Measurements from ENCODE around the gene COL27A1. TPM values are rescaled to one million over a fixed set of nuclear protein-coding genes. Genes with fewer than 3 reads are reported as not detected.

The COL27A1 gene
- total RNA-seq, 1 donor from 2014 or later, result 8.9 TPM

DNA sequence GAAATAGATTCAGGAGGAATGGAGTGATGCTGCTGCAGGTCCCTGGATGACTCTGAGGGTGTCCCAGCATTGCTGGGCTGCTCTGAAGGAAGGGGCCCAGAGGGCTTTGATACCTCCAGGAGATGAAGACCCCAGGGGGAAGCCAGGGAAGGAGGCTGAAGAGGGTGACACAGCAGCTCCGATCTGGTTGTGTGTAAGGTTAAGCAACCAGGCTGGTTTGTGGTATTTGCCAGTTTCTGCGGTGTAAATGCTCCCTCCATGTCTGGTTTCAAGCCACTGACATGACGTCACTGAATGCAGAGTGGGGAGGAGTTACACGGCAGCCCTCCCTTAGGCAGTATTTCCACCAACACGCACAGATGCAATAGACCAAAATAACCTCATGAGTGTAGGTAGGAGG lies 127.6 kb downstream of the COL27A1 start:
- H3K9me3 ChIP-seq (ENCODE audit: control insufficient read depth in 3 of 3, low read length in 3 of 3), result no peaks in the 10 kb centered on the region
- H3K27me3 ChIP-seq (ENCODE audit: control insufficient read depth in 3 of 3, insufficient read depth in 3 of 3, low read length in 3 of 3), result peaks cover 0 to 3% (median 0%) of the 10 kb centered on the region in 3 donors
- H3K9ac ChIP-seq (ENCODE audit: low read depth in 1 of 3, low read length in 3 of 3), result no peak overlapping the region
- H3K4me3 ChIP-seq (ENCODE audit: low read length in 3 of 3), result no peak overlapping the region
- no peaks in the 10 kb centered on the region for H3K36me3 ChIP-seq (ENCODE audit: control insufficient read depth in 3 of 3, insufficient read depth in 3 of 3, low read length in 3 of 3)
- peaks cover 0 to 5% (median 4%) of the 10 kb centered on the region in 3 donors for H3K4me1 ChIP-seq (ENCODE audit: control insufficient read depth in 3 of 3, insufficient read depth in 3 of 3, low read length in 3 of 3)
- no peak overlapping the region for H3K27ac ChIP-seq (ENCODE audit: low read depth, low read length)

- H3K36me3 ChIP-seq (ENCODE audit: control insufficient read depth in 3 of 3, insufficient read depth in 3 of 3, low read length in 3 of 3), result no peaks in the 10 kb centered on the region
- H3K9ac ChIP-seq (ENCODE audit: low read depth in 1 of 3, low read length in 3 of 3), result no peak overlapping the region
- H3K27me3 ChIP-seq (ENCODE audit: control insufficient read depth in 3 of 3, insufficient read depth in 3 of 3, low read length in 3 of 3), result peaks cover 0 to 3% (median 0%) of the 10 kb centered on the region in 3 donors
- H3K9me3 ChIP-seq (ENCODE audit: control insufficient read depth in 3 of 3, low read length in 3 of 3), result no peaks in the 10 kb centered on the region
- H3K4me3 ChIP-seq (ENCODE audit: low read length in 3 of 3), result no peak overlapping the region
- H3K4me1 ChIP-seq (ENCODE audit: control insufficient read depth in 3 of 3, insufficient read depth in 3 of 3, low read length in 3 of 3), result peaks cover 0 to 5% (median 4%) of the 10 kb centered on the region in 3 donors
- no peak overlapping the region for H3K27ac ChIP-seq (ENCODE audit: low read depth, low read length)
Observed at GRCh38 chr9:114283551-114284111, 128.3 kb downstream of the COL27A1 start.

- Histone ChIP-seq H3K4me3 (ENCODE audit: low read length in 3 of 3) (no peak overlapping the region), H3K9me3 (ENCODE audit: control insufficient read depth in 3 of 3, low read length in 3 of 3) (no peaks in the 10 kb centered on the region), H3K27ac (ENCODE audit: low read depth, low read length) (no peak overlapping the region), H3K9ac (ENCODE audit: low read depth in 1 of 3, low read length in 3 of 3) (no peak overlapping the region), H3K27me3 (ENCODE audit: control insufficient read depth in 3 of 3, insufficient read depth in 3 of 3, low read length in 3 of 3) (peaks cover 0 to 3% (median 0%) of the 10 kb centered on the region in 3 donors), H3K36me3 (ENCODE audit: control insufficient read depth in 3 of 3, insufficient read depth in 3 of 3, low read length in 3 of 3) (no peaks in the 10 kb centered on the region), H3K4me1 (ENCODE audit: control insufficient read depth in 3 of 3, insufficient read depth in 3 of 3, low read length in 3 of 3) (peaks cover 0 to 4% (median 2%) of the 10 kb centered on the region in 3 donors)
Observed at GRCh38 chr9:114284316-114285060, 129.2 kb downstream of the COL27A1 start.

DNA sequence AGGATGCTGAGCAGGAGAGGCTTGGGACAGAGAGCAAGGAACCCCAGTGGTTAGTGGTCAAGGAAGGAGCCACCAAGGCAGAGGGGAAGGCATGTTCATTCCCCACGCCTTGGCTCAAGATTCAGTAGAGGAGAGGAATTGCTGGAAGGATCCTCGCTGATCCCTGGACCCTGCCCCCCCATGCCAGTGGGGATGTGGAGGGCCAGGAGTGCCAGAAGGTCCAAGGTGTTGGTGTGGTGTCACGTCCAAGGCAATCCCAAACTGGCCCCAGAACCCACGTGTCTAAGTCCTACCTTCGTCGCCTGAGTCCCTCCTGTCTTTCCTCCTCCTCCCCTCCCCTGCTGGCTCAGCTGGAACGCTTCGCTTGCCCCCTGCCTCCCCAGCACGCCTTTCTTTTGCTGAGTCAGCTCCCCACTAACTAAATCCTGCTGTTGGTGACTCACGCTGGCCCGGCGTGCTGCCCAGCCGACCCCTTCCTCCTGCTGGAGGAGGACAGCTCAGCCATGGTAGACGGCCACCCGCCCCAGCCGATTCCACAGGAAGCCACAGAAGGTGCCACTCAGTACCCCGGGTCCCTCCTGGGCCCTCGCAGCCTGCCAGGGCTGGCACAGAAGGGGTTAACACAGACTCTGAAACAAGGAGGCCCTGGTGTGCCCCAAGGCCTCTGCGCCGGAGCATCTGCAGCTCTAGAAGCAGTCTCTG lies 130.0 kb downstream of the COL27A1 start:
- H3K4me1 ChIP-seq (ENCODE audit: control insufficient read depth in 3 of 3, insufficient read depth in 3 of 3, low read length in 3 of 3), result peaks cover 0 to 4% (median 2%) of the 10 kb centered on the region in 3 donors
- H3K9me3 ChIP-seq (ENCODE audit: control insufficient read depth in 3 of 3, low read length in 3 of 3), result no peaks in the 10 kb centered on the region
- H3K36me3 ChIP-seq (ENCODE audit: control insufficient read depth in 3 of 3, insufficient read depth in 3 of 3, low read length in 3 of 3), result no peaks in the 10 kb centered on the region
- H3K4me3 ChIP-seq (ENCODE audit: low read length in 3 of 3), result no peak overlapping the region
- no peak overlapping the region for H3K9ac ChIP-seq (ENCODE audit: low read depth in 1 of 3, low read length in 3 of 3)
- H3K27me3 ChIP-seq (ENCODE audit: control insufficient read depth in 3 of 3, insufficient read depth in 3 of 3, low read length in 3 of 3), result peaks cover 0 to 3% (median 0%) of the 10 kb centered on the region in 3 donors
- no peak overlapping the region for H3K27ac ChIP-seq (ENCODE audit: low read depth, low read length)

- Histone ChIP-seq H3K9me3 (ENCODE audit: control insufficient read depth in 3 of 3, low read length in 3 of 3) (no peaks in the 10 kb centered on the region), H3K36me3 (ENCODE audit: control insufficient read depth in 3 of 3, insufficient read depth in 3 of 3, low read length in 3 of 3) (no peaks in the 10 kb centered on the region), H3K27ac (ENCODE audit: low read depth, low read length) (no peak overlapping the region), H3K4me1 (ENCODE audit: control insufficient read depth in 3 of 3, insufficient read depth in 3 of 3, low read length in 3 of 3) (peaks cover 0 to 7% (median 2%) of the 10 kb centered on the region in 3 donors), H3K9ac (ENCODE audit: low read depth in 1 of 3, low read length in 3 of 3) (no peak overlapping the region), H3K27me3 (ENCODE audit: control insufficient read depth in 3 of 3, insufficient read depth in 3 of 3, low read length in 3 of 3) (peaks cover 0 to 3% (median 0%) of the 10 kb centered on the region in 3 donors), H3K4me3 (ENCODE audit: low read length in 3 of 3) (no peak overlapping the region)
Observed at GRCh38 chr9:114286146-114286679, 130.9 kb downstream of the COL27A1 start.

GRCh38 chr9:114287001-114287762 lies 131.8 kb downstream of the COL27A1 start:
- H3K36me3 ChIP-seq (ENCODE audit: control insufficient read depth in 3 of 3, insufficient read depth in 3 of 3, low read length in 3 of 3), result peaks cover 0 to 3% (median under 1%) of the 10 kb centered on the region in 3 donors
- no peaks in the 10 kb centered on the region for H3K9me3 ChIP-seq (ENCODE audit: control insufficient read depth in 3 of 3, low read length in 3 of 3)
- H3K4me3 ChIP-seq (ENCODE audit: low read length in 3 of 3), result no peak overlapping the region
- peaks cover 0 to 4% (median 0%) of the 10 kb centered on the region in 3 donors for H3K4me1 ChIP-seq (ENCODE audit: control insufficient read depth in 3 of 3, insufficient read depth in 3 of 3, low read length in 3 of 3)
- no peak overlapping the region for H3K27ac ChIP-seq (ENCODE audit: low read depth, low read length)
- H3K9ac ChIP-seq (ENCODE audit: low read depth in 1 of 3, low read length in 3 of 3), result no peak overlapping the region
- peaks cover 0 to 3% (median 0%) of the 10 kb centered on the region in 3 donors for H3K27me3 ChIP-seq (ENCODE audit: control insufficient read depth in 3 of 3, insufficient read depth in 3 of 3, low read length in 3 of 3)

- no peak overlapping the region for H3K27ac ChIP-seq (ENCODE audit: low read depth, low read length)
- H3K9ac ChIP-seq (ENCODE audit: low read depth in 1 of 3, low read length in 3 of 3), result no peak overlapping the region
- peaks cover 0 to 4% (median 0%) of the 10 kb centered on the region in 3 donors for H3K4me1 ChIP-seq (ENCODE audit: control insufficient read depth in 3 of 3, insufficient read depth in 3 of 3, low read length in 3 of 3)
- peaks cover 0 to 3% (median 0%) of the 10 kb centered on the region in 3 donors for H3K27me3 ChIP-seq (ENCODE audit: control insufficient read depth in 3 of 3, insufficient read depth in 3 of 3, low read length in 3 of 3)
- peaks cover 0 to 6% (median 3%) of the 10 kb centered on the region in 3 donors for H3K36me3 ChIP-seq (ENCODE audit: control insufficient read depth in 3 of 3, insufficient read depth in 3 of 3, low read length in 3 of 3)
- no peak overlapping the region for H3K4me3 ChIP-seq (ENCODE audit: low read length in 3 of 3)
- no peaks in the 10 kb centered on the region for H3K9me3 ChIP-seq (ENCODE audit: control insufficient read depth in 3 of 3, low read length in 3 of 3)
Observed at GRCh38 chr9:114287763-114288192, 132.4 kb downstream of the COL27A1 start.

DNA sequence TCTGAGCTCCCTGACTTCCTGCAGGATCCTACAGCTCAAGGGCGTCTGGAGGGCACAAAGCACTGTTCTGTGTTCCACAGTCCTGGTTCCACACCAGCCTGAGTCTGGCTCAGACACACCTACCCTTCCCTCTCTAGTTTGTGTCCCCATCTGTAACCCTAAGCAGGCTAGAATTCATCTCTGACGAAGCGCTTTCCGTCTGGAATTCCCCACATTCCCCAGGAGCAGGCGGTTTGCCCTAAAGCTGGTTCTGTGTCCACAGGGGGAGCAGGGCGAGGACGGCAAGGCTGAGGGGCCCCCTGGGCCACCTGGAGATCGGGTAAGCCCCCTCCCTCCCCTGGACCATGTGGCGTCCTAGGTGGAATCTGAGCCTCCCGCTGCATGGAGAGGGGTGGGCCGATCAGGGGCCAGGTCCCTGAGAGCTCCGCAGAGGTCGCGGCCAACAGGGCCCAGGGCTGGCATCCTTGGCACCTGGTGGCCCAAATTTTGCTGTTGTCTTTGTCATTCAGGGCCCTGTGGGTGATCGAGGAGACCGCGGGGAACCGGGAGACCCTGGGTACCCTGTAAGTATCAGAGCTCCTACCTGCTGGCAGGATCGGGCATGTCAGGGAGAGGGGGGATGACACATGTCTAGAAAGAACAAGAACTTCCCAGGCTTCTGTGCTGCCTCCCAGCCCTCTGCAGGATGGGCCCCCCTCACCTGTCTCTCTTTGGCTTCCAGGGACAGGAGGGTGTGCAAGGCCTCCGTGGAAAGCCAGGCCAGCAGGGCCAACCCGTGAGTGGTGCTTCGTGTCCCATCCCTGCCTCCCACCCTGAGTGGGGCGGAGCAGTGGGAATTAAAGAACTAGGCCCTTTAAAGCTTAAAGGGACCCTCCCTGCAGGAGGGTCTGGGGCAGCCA lies 133.1 kb downstream of the COL27A1 start:
- peaks cover 0 to 6% (median 3%) of the 10 kb centered on the region in 3 donors for H3K36me3 ChIP-seq (ENCODE audit: control insufficient read depth in 3 of 3, insufficient read depth in 3 of 3, low read length in 3 of 3)
- H3K9ac ChIP-seq (ENCODE audit: low read depth in 1 of 3, low read length in 3 of 3), result no peak overlapping the region
- no peak overlapping the region for H3K27ac ChIP-seq (ENCODE audit: low read depth, low read length)
- peaks cover 0 to 3% (median 0%) of the 10 kb centered on the region in 3 donors for H3K27me3 ChIP-seq (ENCODE audit: control insufficient read depth in 3 of 3, insufficient read depth in 3 of 3, low read length in 3 of 3)
- no peaks in the 10 kb centered on the region for H3K9me3 ChIP-seq (ENCODE audit: control insufficient read depth in 3 of 3, low read length in 3 of 3)
- H3K4me1 ChIP-seq (ENCODE audit: control insufficient read depth in 3 of 3, insufficient read depth in 3 of 3, low read length in 3 of 3), result peaks cover 0 to 4% (median 0%) of the 10 kb centered on the region in 3 donors
- no peak overlapping the region for H3K4me3 ChIP-seq (ENCODE audit: low read length in 3 of 3)

Measured in skeletal muscle tissue (tissue), 4 donors.